Right cardiac atrium (tissue), 5 donors: ENCODE measurements around the gene KCNMB2. TPM values are rescaled to one million over a fixed set of nuclear protein-coding genes. Genes with fewer than 3 reads are reported as not detected.
"Not testable (repeated sequence)": the region's sequence is repeated elsewhere in the genome, so short reads cannot be mapped to it uniquely, and the experiment has no call there.

Experiments
- ATAC-seq, 2 donors: fragments of 200-7000 bp; cut with Tn5 transposase; one replicate each; pipeline versions ENCODE4 v1.8.0 to v1.9.1; 2020; ENCODE audit warnings: moderate library complexity in 2 of 2, mild to moderate bottlenecking in 1 of 2
- DNase-seq, 3 donors: peaks; one replicate each; pipeline ENCODE4 v3.0.0-alpha.2; 2020
- H3K27ac ChIP-seq: one replicate; pipeline ENCODE4 v1.5.1; 2013; ENCODE audit warnings: mild to moderate bottlenecking, low read length, control low read depth, moderate library complexity
- H3K27me3 ChIP-seq: one replicate; pipeline ENCODE4 v1.6.1; 2013; ENCODE audit not compliant: control insufficient read depth, insufficient read depth
- H3K4me1 ChIP-seq: one replicate; pipeline ENCODE4 v1.6.1; 2013; ENCODE audit warnings: low read length; ENCODE audit not compliant: control insufficient read depth, insufficient read depth
- H3K4me3 ChIP-seq: one replicate; pipeline ENCODE4 v1.5.1; 2013; ENCODE audit warnings: low read length, control low read depth
- H3K9me3 ChIP-seq: one replicate; pipeline ENCODE4 v1.6.1; 2013; ENCODE audit warnings: low read length; ENCODE audit not compliant: control insufficient read depth
- WGBS: extraction: QIAGEN DNeasy Blood & Tissue Kit; methylation state at CpG from one replicate; pipeline ENCODE4 v1.1.7; 2013; 5-methylcytosine and 5-hydroxymethylcytosine counted together
- intact Hi-C, 4 donors: fragments of 100-400 bp; cut with DNase I; formaldehyde crosslinking; loops; one replicate each; pipeline versions ENCODE4 v1.11.0 to v1.14.0; 2022 to 2023
- polyA plus RNA-seq: library from polyadenylated mRNA; stranded (reverse); fragments of 200-250 nt; gene quantifications from one replicate; pipeline ENCODE4 v1.2.3, GENCODE V29; 2013
- total RNA-seq, 4 donors: library from RNA; stranded (reverse); fragmentation: NEBNext Ultra II Directional; extraction: Animal tissue kit (Norgen Biotek cat#: 25700); gene quantifications; one replicate each; pipeline ENCODE4 v1.2.1, GENCODE V29; 2021
- donor health status: healthy with polysubstance abuse.
- donor health status: DM: no; HTN: yes; CAD: no.
- donor health status: DM: no; HTN: no; CAD: no.
- donor health status: DM: no; HTN: yes; CAD: no; lungs with severe emphysema.
- donor health status: DM: yes; HTN: yes; CAD: no.

Gene KCNMB2
- total and polyA plus RNA-seq, 5 donors: 4.5 to 10.0 (median 5.1) TPM

GRCh38 chr3:178847190-178847589 lies 311.0 kb downstream of the KCNMB2 start:
- DNase-seq: no peak
- WGBS: 18% methylated on average over 2 of the region's 2 CpGs
- no peak overlapping the region for H3K4me3 ChIP-seq
- H3K27me3 ChIP-seq: no peaks in the 10 kb centered on the region
- peaks cover 4% of the 10 kb centered on the region for H3K4me1 ChIP-seq
- no peak overlapping the region for H3K27ac ChIP-seq
- H3K9me3 ChIP-seq: no peaks in the 10 kb centered on the region
- intact Hi-C loops: no loop called here
- ATAC-seq: peak; percentile 90 to 96

DNA sequence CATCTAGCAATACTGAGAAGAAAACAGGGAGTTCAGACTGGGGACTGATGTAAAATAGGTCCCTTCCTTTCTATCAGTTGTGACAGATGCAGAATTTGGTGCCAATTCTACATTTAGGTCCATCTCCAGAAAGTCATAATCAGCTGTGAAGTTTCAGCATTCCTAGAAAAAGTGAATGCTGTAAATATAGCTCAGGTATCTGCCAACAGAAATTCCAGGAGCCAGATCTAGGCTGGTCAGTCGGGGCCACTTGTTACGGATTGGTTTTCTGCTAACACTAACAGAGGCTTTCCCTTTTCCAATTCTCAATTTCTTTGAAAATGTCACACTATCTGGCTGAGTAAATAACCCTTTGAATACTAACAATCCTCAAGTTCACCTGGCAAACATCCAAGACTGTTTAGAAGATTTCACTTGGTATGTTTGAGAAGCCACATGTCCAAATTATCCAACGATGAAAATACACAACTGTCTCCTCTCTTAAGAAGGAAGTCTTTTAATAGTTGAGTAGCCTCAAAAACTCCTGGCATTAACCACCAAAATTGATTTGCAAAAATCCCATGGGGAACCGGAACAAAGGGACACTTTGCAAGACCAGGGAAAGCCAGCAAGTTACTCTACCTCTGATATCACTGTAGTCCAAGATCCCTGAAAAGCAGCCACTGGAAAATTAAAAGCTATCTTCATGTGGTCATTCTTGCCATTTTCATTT lies 313.1 kb downstream of the KCNMB2 start:
- H3K27ac ChIP-seq: no peak overlapping the region
- peaks cover 4% of the 10 kb centered on the region for H3K4me1 ChIP-seq
- intact Hi-C loops: no loop called here
- no peak for DNase-seq
- peak in 1 of 2 donors; percentile 22 for ATAC-seq
- H3K4me3 ChIP-seq: no peak overlapping the region
- 30% methylated on average over 4 of the region's 4 CpGs for WGBS
- H3K27me3 ChIP-seq: no peaks in the 10 kb centered on the region
- no peaks in the 10 kb centered on the region for H3K9me3 ChIP-seq

DNA sequence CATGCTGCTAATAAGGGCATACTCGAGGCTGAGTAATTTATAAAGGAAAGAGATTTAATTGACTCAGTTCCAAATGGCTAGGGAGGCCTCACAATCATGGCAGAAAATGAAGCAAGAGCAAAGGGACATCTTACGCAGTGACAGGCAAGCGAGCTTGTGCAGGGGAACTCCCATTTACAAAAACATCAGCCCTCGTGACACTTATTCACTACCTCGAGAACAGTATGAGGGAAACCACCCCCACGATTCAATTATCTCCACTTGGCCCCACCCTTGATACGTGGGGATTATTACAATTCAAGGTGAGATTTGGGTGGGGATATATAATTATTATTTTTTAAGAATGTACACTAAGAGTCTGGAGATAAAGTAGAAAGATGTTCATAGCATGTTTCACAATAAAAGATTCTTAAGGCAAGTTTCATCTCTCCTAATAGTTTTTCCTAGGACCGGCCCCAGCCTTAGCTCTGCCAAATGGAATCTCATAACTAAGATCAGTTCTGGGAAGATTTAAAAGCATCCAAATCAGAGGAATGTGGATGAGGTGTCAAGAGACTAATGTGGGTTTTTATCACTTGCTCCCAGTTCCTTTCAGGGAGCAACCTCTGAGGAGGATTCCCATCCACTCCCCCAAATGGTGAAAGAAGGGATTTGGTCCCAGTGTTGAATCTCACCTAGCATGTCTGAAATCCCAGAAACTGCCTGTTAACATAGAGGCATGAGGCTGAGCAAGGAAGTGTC lies 314.4 kb downstream of the KCNMB2 start:
- DNase-seq (no peak), ATAC-seq (peak in 1 of 2 donors; percentile 20)
- H3K27ac ChIP-seq: no peak overlapping the region
- H3K27me3 ChIP-seq: no peaks in the 10 kb centered on the region
- no peaks in the 10 kb centered on the region for H3K9me3 ChIP-seq
- intact Hi-C loops: no loop called here
- H3K4me3 ChIP-seq: no peak overlapping the region
- WGBS: 72% methylated on average over 8 of the region's 8 CpGs
- H3K4me1 ChIP-seq: peaks cover 4% of the 10 kb centered on the region

GRCh38 chr3:178851564-178851963 lies 315.3 kb downstream of the KCNMB2 start:
- WGBS: 94% methylated on average over 1 of the region's 1 CpG
- no peaks in the 10 kb centered on the region for H3K9me3 ChIP-seq
- DNase-seq (no peak), ATAC-seq (no peak)
- H3K27me3 ChIP-seq: no peaks in the 10 kb centered on the region
- H3K4me3 ChIP-seq: no peak overlapping the region
- no peak overlapping the region for H3K27ac ChIP-seq
- H3K4me1 ChIP-seq: peaks cover 4% of the 10 kb centered on the region
- intact Hi-C loops: no loop called here

DNA sequence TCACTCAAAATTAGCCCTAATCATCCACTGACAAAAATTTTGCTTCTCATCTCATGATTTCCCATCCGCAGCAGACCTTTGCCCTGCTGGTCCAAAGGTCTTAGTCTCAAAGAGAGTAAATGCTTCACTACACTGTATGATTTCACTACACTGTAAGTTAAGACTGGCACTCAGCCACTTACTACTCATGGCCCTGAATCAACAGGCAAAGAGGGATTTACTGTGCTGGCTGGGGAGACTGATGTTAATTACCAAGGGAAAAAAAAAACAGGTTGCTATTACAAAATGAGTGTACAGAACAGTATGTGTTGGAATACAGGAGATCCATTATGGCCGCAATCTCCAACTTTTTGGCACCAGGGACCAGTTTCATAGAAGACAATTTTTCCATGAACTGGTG lies 320.6 kb downstream of the KCNMB2 start:
- no peak overlapping the region for H3K27ac ChIP-seq
- intact Hi-C loops: no loop called here
- H3K27me3 ChIP-seq: no peaks in the 10 kb centered on the region
- H3K4me3 ChIP-seq: no peak overlapping the region
- no peaks in the 10 kb centered on the region for H3K9me3 ChIP-seq
- DNase-seq: no peak
- ATAC-seq: no peak
- H3K4me1 ChIP-seq: no peaks in the 10 kb centered on the region
- WGBS: 86% methylated on average over 2 of the region's 2 CpGs

GRCh38 chr3:178859386-178859785 lies 323.1 kb downstream of the KCNMB2 start:
- no peaks in the 10 kb centered on the region for H3K27me3 ChIP-seq
- no peak overlapping the region for H3K27ac ChIP-seq
- no peak for ATAC-seq
- 77% methylated on average over 3 of the region's 3 CpGs for WGBS
- H3K4me1 ChIP-seq: no peaks in the 10 kb centered on the region
- no peak for DNase-seq
- H3K4me3 ChIP-seq: no peak overlapping the region
- no peaks in the 10 kb centered on the region for H3K9me3 ChIP-seq
- intact Hi-C loops: no loop called here

- H3K4me1 ChIP-seq, ATAC-seq, H3K4me3 ChIP-seq, H3K27me3 ChIP-seq, H3K27ac ChIP-seq, intact Hi-C loops, DNase-seq, H3K9me3 ChIP-seq: not testable (repeated sequence)
- WGBS: 90% methylated on average over 27 of the region's 29 CpGs
These were observed 323.7 kb downstream of the KCNMB2 start for GRCh38 chr3:178859900-178860436.

- no peak for ATAC-seq
- intact Hi-C loops: no loop called here
- WGBS: 18% methylated on average over 2 of the region's 2 CpGs
- Histone ChIP-seq H3K27me3 (no peaks in the 10 kb centered on the region), H3K4me3 (no peak overlapping the region), H3K9me3 (no peaks in the 10 kb centered on the region), H3K27ac (no peak overlapping the region), H3K4me1 (peaks cover 1% of the 10 kb centered on the region)
- DNase-seq: no peak
These were observed 332.4 kb downstream of the KCNMB2 start for GRCh38 chr3:178868681-178869080.

- Histone ChIP-seq H3K4me3 (no peak overlapping the region), H3K27me3 (no peaks in the 10 kb centered on the region), H3K27ac (no peak overlapping the region), H3K4me1 (peaks cover 1% of the 10 kb centered on the region), H3K9me3 (no peaks in the 10 kb centered on the region)
- ATAC-seq (no peak), DNase-seq (no peak)
- intact Hi-C loops: no loop called here
These were observed 333.8 kb downstream of the KCNMB2 start for GRCh38 chr3:178870085-178870484.

GRCh38 chr3:178875157-178875556 lies 338.9 kb downstream of the KCNMB2 start:
- Histone ChIP-seq H3K4me1 (no peaks in the 10 kb centered on the region), H3K27me3 (no peaks in the 10 kb centered on the region), H3K9me3 (no peaks in the 10 kb centered on the region), H3K4me3 (no peak overlapping the region), H3K27ac (no peak overlapping the region)
- ATAC-seq (no peak), DNase-seq (no peak)
- intact Hi-C loops: no loop called here
- 84% methylated on average over 1 of the region's 1 CpG for WGBS

DNA sequence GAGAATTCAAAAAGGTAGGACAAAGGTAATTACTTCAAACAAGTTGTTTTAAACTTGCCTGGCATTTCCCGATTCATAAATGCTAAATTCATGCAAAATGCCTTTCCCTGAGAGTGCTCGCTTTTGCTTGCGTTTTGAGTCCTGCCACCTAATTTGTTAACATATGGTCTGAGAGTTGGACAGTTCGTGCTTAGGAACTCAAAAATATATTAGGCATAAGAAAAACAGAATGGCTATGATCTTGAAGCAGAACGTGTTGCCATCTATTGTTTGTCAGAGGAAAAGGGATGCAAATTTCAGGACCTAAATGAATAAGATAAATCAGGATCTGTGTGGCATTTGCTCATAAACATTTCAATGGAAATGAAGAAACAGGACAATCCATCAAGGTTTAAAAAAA lies 339.6 kb downstream of the KCNMB2 start:
- H3K27me3 ChIP-seq: no peaks in the 10 kb centered on the region
- no peaks in the 10 kb centered on the region for H3K4me1 ChIP-seq
- H3K27ac ChIP-seq: no peak overlapping the region
- no peak for ATAC-seq
- intact Hi-C loops: no loop called here
- no peak overlapping the region for H3K4me3 ChIP-seq
- 68% methylated on average over 5 of the region's 5 CpGs for WGBS
- H3K9me3 ChIP-seq: no peaks in the 10 kb centered on the region
- DNase-seq: no peak
